Natural killer cell treated with Interleukin-12 subunit alpha and Interleukin-12 subunit beta and Interleukin-15 and Interleukin-18, amount 100 ng/mL, for 72 hours (primary cell): ENCODE results near the gene ZNF24. TPM values are rescaled to one million over a fixed set of nuclear protein-coding genes. Genes with fewer than 3 reads are reported as not detected.

ENCODE experiments used
- ATAC-seq, 2 donors: fragments of 150-1000 bp; cut with Tn5 transposase in 1 of 2; sonication (Bioruptor Pico), chemical (Tn5 transposase) in 1 of 2; 2 replicates each; pipeline ENCODE4 v1.10.0; 2021
- DNase-seq: peaks from one replicate; pipeline ENCODE4 v3.0.0; 2022; ENCODE audit warnings: low spot score
- H3K27ac Mint-ChIP-seq, 2 donors: 1 replicate in 1 of 2; 2 replicates in 1 of 2; pipeline ENCODE4 v1.8.0; 2022; ENCODE audit warnings: mixed read lengths in 2 of 2, mild to moderate bottlenecking in 1 of 2, moderate library complexity in 1 of 2
- H3K27me3 Mint-ChIP-seq, 2 donors: 1 replicate in 1 of 2; 2 replicates in 1 of 2; pipeline ENCODE4 v1.8.0; 2022; ENCODE audit warnings: mixed read lengths in 2 of 2
- H3K36me3 Mint-ChIP-seq: one replicate; pipeline ENCODE4 v1.8.0; 2022; ENCODE audit warnings: mixed read lengths
- H3K4me1 Mint-ChIP-seq, 2 donors: 1 replicate in 1 of 2; 2 replicates in 1 of 2; pipeline ENCODE4 v1.8.0; 2022; ENCODE audit warnings: low read depth in 2 of 2, mixed read lengths in 2 of 2, mild to moderate bottlenecking in 1 of 2
- H3K4me3 Mint-ChIP-seq: one replicate; pipeline ENCODE4 v1.8.0; 2022; ENCODE audit warnings: mixed read lengths
- H3K9me3 Mint-ChIP-seq: 2 replicates; pipeline ENCODE4 v1.8.0; 2022; ENCODE audit warnings: mixed read lengths
- total RNA-seq, 2 donors: library from RNA; stranded (reverse); gene quantifications; one replicate each; pipeline ENCODE4 v1.2.3, GENCODE V29; 2022

The ZNF24 gene
- 10 to 100 TPM; 32.9 to 63.1 TPM for total RNA-seq

GRCh38 chr18:35343936-35344735 lies at the start of gene ZNF24:
TSS of gene ZNF24 (minus strand) at chr18:35344420. CDS start at chr18:35340650, 3,770 bp downstream.
- Mint-ChIP-seq H3K9me3 (no peaks in the 10 kb centered on the region), H3K4me3 (peak within 1 kb of the TSS; percentile 100), H3K36me3 (peaks cover 14% of the 10 kb centered on the region), H3K27ac (peak within 1 kb of the TSS; percentile 95 to 96), H3K4me1 (peaks cover 28 to 32% of the 10 kb centered on the region in 2 donors), H3K27me3 (peaks cover 0 to 2% of the 10 kb centered on the region in 2 donors)
- ATAC-seq, result peak; percentile 95 to 96
- peak; percentile 97 for DNase-seq

DNA sequence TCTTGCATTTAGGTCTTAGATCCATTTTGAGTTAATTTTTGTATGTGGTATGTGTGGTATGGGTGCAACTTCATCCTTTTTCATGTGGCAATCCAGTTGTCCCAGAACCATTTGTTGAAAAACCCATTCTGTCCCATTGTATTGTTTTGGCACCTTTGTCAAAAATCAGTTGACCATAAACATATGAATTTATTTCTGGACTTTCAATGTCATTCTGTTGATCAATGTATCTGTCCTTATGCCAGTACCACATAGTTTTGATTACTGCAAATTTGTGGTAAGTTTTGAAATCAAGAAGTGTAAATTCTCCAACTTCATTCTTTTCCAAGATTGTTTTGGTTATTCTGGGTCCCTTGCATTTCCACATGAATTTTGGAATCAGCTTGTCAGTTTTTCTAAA lies 49.5 kb upstream of the ZNF24 start:
- Mint-ChIP-seq H3K9me3 (no peaks in the 10 kb centered on the region), H3K4me1 (no peaks in the 10 kb centered on the region), H3K27me3 (peaks cover 11 to 17% of the 10 kb centered on the region in 2 donors), H3K4me3 (no peak overlapping the region), H3K27ac (no peak overlapping the region), H3K36me3 (no peaks in the 10 kb centered on the region)
- ATAC-seq (no peak), DNase-seq (no peak)

GRCh38 chr18:35392375-35392774 lies 48.2 kb upstream of the ZNF24 start:
- H3K4me1 Mint-ChIP-seq, result peaks cover 1% of the 10 kb centered on the region in 2 donors
- ATAC-seq, result no peak
- H3K36me3 Mint-ChIP-seq, result no peaks in the 10 kb centered on the region
- no peak overlapping the region for H3K27ac Mint-ChIP-seq
- no peaks in the 10 kb centered on the region for H3K9me3 Mint-ChIP-seq
- H3K27me3 Mint-ChIP-seq, result peaks cover 18 to 21% of the 10 kb centered on the region in 2 donors
- DNase-seq, result no peak
- H3K4me3 Mint-ChIP-seq, result no peak overlapping the region

GRCh38 chr18:35390951-35391700 lies 46.9 kb upstream of the ZNF24 start:
- H3K27me3 Mint-ChIP-seq, result peaks cover 23% of the 10 kb centered on the region in 2 donors
- no peak overlapping the region for H3K27ac Mint-ChIP-seq
- no peaks in the 10 kb centered on the region for H3K36me3 Mint-ChIP-seq
- no peak overlapping the region for H3K4me3 Mint-ChIP-seq
- ATAC-seq (no peak), DNase-seq (no peak)
- peaks cover 8 to 10% of the 10 kb centered on the region in 2 donors for H3K4me1 Mint-ChIP-seq
- H3K9me3 Mint-ChIP-seq, result no peaks in the 10 kb centered on the region

DNA sequence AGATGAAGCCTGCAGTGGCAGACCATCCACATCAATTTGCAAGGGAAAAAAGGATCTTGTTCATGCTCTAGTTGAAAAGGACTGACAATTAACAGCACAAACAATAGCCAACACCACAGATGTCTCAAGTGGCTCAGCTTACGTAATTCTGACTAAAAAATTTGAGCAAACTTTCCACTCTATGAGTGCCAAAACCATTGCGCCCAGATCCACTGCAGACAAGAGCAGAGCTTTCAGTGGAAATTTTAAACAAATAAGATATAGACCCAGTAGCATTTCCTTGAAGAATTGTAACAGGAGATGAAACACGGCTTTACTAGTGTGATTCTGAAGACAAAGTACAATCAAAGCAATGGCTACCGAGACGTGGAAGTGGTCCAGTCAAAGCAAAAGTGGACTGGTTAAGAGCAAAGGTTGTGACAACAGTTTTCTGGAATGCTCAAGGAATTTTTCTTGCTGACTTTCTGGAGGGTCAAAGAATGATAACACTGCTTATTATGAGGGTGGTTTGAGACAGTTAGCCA lies 44.9 kb upstream of the ZNF24 start:
- no peak for DNase-seq
- Mint-ChIP-seq H3K9me3 (no peaks in the 10 kb centered on the region), H3K4me3 (no peak overlapping the region), H3K27ac (no peak overlapping the region), H3K4me1 (peaks cover 8 to 10% of the 10 kb centered on the region in 2 donors), H3K27me3 (peaks cover 23 to 25% of the 10 kb centered on the region in 2 donors), H3K36me3 (no peaks in the 10 kb centered on the region)
- no peak for ATAC-seq

- peak in 1 of 2 donors; percentile 15 for ATAC-seq
- Mint-ChIP-seq H3K36me3 (no peaks in the 10 kb centered on the region), H3K27me3 (peaks cover 25% of the 10 kb centered on the region in 2 donors), H3K9me3 (no peaks in the 10 kb centered on the region), H3K4me1 (peaks cover 8 to 10% of the 10 kb centered on the region in 2 donors), H3K27ac (no peak overlapping the region), H3K4me3 (no peak overlapping the region)
- DNase-seq, result no peak
Observed at GRCh38 chr18:35387152-35387571, 42.9 kb upstream of the ZNF24 start.

- Mint-ChIP-seq H3K4me3 (no peak overlapping the region), H3K4me1 (peaks cover 8 to 10% of the 10 kb centered on the region in 2 donors), H3K9me3 (no peaks in the 10 kb centered on the region), H3K27ac (no peak overlapping the region), H3K36me3 (no peaks in the 10 kb centered on the region), H3K27me3 (peaks cover 25% of the 10 kb centered on the region in 2 donors)
- peak; percentile 85 for DNase-seq
- peak; percentile 84 to 86 for ATAC-seq
Observed at GRCh38 chr18:35386600-35387100, 42.4 kb upstream of the ZNF24 start.

GRCh38 chr18:35383136-35383535 lies 38.9 kb upstream of the ZNF24 start:
- ATAC-seq (no peak), DNase-seq (no peak)
- no peaks in the 10 kb centered on the region for H3K36me3 Mint-ChIP-seq
- peaks cover 8 to 10% of the 10 kb centered on the region in 2 donors for H3K4me1 Mint-ChIP-seq
- no peaks in the 10 kb centered on the region for H3K9me3 Mint-ChIP-seq
- H3K27ac Mint-ChIP-seq, result no peak overlapping the region
- H3K4me3 Mint-ChIP-seq, result no peak overlapping the region
- H3K27me3 Mint-ChIP-seq, result peaks cover 15 to 18% of the 10 kb centered on the region in 2 donors

GRCh38 chr18:35379421-35379820 lies 35.2 kb upstream of the ZNF24 start:
- no peak overlapping the region for H3K4me3 Mint-ChIP-seq
- H3K27me3 Mint-ChIP-seq, result peaks cover 3 to 5% of the 10 kb centered on the region in 2 donors
- no peak overlapping the region for H3K27ac Mint-ChIP-seq
- H3K9me3 Mint-ChIP-seq, result no peaks in the 10 kb centered on the region
- H3K36me3 Mint-ChIP-seq, result no peaks in the 10 kb centered on the region
- ATAC-seq (no peak), DNase-seq (no peak)
- H3K4me1 Mint-ChIP-seq, result peaks cover 10 to 11% of the 10 kb centered on the region in 2 donors

DNA sequence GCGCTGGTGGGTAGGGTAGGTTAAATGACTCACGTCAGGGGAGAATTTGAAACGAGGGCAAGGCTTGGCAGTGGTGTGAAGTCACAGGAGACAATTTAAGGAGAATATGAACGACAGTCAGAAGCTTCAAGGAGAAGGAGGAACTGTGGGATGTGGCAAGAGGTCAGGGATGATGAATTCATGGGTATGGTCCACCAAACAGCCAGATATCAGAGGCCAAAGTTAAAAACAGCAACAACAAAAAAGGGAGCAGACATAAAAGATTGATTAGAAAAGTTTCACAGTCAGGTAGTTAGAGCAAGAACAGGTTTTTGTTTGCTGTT lies 34.3 kb upstream of the ZNF24 start:
- H3K36me3 Mint-ChIP-seq, result no peaks in the 10 kb centered on the region
- no peak overlapping the region for H3K4me3 Mint-ChIP-seq
- DNase-seq (no peak), ATAC-seq (no peak)
- H3K27ac Mint-ChIP-seq, result no peak overlapping the region
- H3K27me3 Mint-ChIP-seq, result no peaks in the 10 kb centered on the region
- H3K9me3 Mint-ChIP-seq, result no peaks in the 10 kb centered on the region
- peaks cover 10 to 11% of the 10 kb centered on the region in 2 donors for H3K4me1 Mint-ChIP-seq

GRCh38 chr18:35377875-35378573 lies 33.8 kb upstream of the ZNF24 start:
- Mint-ChIP-seq H3K4me3 (peak overlapping the region; percentile 69), H3K36me3 (no peaks in the 10 kb centered on the region), H3K27ac (no peak overlapping the region), H3K4me1 (peaks cover 10 to 11% of the 10 kb centered on the region in 2 donors), H3K9me3 (no peaks in the 10 kb centered on the region), H3K27me3 (no peaks in the 10 kb centered on the region)
- ATAC-seq (no peak), DNase-seq (no peak)

GRCh38 chr18:35376742-35377695 lies 32.8 kb upstream of the ZNF24 start, which contains the start of gene ZNF396:
TSS of gene ZNF396 (minus strand) at chr18:35377337. CDS start at chr18:35374292, 3,045 bp downstream.
- H3K4me1 Mint-ChIP-seq, result peaks cover 10 to 11% of the 10 kb centered on the region in 2 donors
- peak; percentile 86 for DNase-seq
- no peaks in the 10 kb centered on the region for H3K36me3 Mint-ChIP-seq
- peak within 1 kb of the TSS; percentile 36 to 84 for H3K27ac Mint-ChIP-seq
- H3K9me3 Mint-ChIP-seq, result no peaks in the 10 kb centered on the region
- H3K27me3 Mint-ChIP-seq, result no peaks in the 10 kb centered on the region
- H3K4me3 Mint-ChIP-seq, result peak within 1 kb of the TSS; percentile 86
- peak; percentile 86 to 90 for ATAC-seq
